ENCODE data around the gene XPR1. TPM values are rescaled to one million over a fixed set of nuclear protein-coding genes. Genes with fewer than 3 reads are reported as not detected.
A peak's percentile ranks its signal among the peaks of the same experiment; 100 is the strongest.

XPR1 gene
- total RNA-seq, 1 experiment from 2014 or later = 30.7 TPM

DNA sequence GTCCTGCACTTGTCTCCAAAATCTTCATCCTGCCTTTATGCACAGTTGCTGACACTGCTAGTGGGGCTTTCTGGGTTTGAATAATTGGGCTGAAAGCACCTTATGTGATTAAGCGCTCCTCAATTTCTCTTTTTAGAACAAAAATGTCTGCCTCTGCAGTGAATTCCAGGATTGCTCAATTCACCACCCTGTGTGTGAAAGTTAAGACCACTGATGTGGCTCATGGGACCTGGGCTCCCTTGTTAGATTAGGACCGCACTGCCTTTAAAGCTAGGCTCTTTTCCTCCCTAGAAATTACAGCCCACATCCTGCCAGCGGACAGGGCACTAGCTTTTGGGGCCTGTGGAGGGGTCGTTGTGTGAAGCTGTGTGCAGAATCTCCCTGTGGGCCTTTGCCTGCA is 299.7 kb downstream of the XPR1 start:
- TF ChIP-seq, protein P1, sequence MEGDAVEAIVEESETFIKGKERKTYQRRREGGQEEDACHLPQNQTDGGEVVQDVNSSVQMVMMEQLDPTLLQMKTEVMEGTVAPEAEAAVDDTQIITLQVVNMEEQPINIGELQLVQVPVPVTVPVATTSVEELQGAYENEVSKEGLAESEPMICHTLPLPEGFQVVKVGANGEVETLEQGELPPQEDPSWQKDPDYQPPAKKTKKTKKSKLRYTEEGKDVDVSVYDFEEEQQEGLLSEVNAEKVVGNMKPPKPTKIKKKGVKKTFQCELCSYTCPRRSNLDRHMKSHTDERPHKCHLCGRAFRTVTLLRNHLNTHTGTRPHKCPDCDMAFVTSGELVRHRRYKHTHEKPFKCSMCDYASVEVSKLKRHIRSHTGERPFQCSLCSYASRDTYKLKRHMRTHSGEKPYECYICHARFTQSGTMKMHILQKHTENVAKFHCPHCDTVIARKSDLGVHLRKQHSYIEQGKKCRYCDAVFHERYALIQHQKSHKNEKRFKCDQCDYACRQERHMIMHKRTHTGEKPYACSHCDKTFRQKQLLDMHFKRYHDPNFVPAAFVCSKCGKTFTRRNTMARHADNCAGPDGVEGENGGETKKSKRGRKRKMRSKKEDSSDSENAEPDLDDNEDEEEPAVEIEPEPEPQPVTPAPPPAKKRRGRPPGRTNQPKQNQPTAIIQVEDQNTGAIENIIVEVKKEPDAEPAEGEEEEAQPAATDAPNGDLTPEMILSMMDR (conservative IDR thresholded peaks at IDR 0.05; ENCODE audit: low read depth, low read length) = no peak
- TF ChIP-seq EZH2 (IDR thresholded peaks at IDR 0.05; ENCODE audit: borderline replicate concordance, low read depth, low read length, poor library complexity, severe bottlenecking) = no peak
- POLR2A ChIA-PET (ENCODE audit: low non-redundant PET) = no interaction called here
- Histone ChIP-seq H3K27ac (ENCODE audit: low read depth, low read length, poor library complexity, severe bottlenecking) (no peak overlapping the region), H3K9me3 (ENCODE audit: low read depth, low read length, poor library complexity, severe bottlenecking) (no peaks in the 10 kb centered on the region), H3K36me3 (ENCODE audit: insufficient read depth, low read length, poor library complexity, severe bottlenecking) (no peaks in the 10 kb centered on the region), H3K27me3 (replicated peaks; ENCODE audit: insufficient read depth, low read depth, low read length, poor library complexity) (no peaks in the 10 kb centered on the region), H3K4me1 (ENCODE audit: insufficient read depth, low read length, poor library complexity, severe bottlenecking) (peaks cover 23% of the 10 kb centered on the region), H3K4me3 (ENCODE audit: low read depth, low read length, poor library complexity, severe bottlenecking) (no peak overlapping the region)
- intact Hi-C loops (cut with micrococcal nuclease; ENCODE audit: unreplicated experiment) = no loop called here
- CTCF ChIA-PET = no interaction called here
- no peak for DNase-seq (ENCODE audit: low spot score)
- no TSS peak for BruUV-seq (replicated peaks)

DNA sequence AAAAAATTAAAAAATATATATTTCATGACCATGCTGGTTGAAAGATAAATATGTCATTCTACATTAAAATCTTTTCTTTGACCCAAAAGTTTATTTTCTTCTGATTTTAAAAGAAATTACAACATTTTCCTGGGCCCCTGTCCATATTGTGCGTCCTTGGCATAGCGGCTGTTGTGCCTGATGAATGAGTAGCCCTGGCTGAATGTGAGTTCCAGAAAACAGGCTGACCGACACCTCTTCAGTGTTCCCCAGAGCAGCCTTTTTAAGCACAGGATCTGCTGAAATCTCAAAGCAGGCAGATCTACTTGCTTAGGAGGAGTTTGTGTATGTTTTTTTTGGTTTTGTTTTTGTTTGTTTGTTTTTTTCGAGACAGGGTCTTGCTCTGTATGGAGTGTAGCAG is 300.6 kb downstream of the XPR1 start:
- intact Hi-C loops (cut with micrococcal nuclease; ENCODE audit: unreplicated experiment) = no loop called here
- CTCF ChIA-PET = no interaction called here
- Histone ChIP-seq H3K27me3 (replicated peaks; ENCODE audit: insufficient read depth, low read depth, low read length, poor library complexity) (no peaks in the 10 kb centered on the region), H3K36me3 (ENCODE audit: insufficient read depth, low read length, poor library complexity, severe bottlenecking) (no peaks in the 10 kb centered on the region), H3K4me1 (ENCODE audit: insufficient read depth, low read length, poor library complexity, severe bottlenecking) (peaks cover 15% of the 10 kb centered on the region), H3K4me3 (ENCODE audit: low read depth, low read length, poor library complexity, severe bottlenecking) (no peak overlapping the region), H3K9me3 (ENCODE audit: low read depth, low read length, poor library complexity, severe bottlenecking) (no peaks in the 10 kb centered on the region), H3K27ac (ENCODE audit: low read depth, low read length, poor library complexity, severe bottlenecking) (no peak overlapping the region)
- no peak for DNase-seq (ENCODE audit: low spot score)
- no peak for TF ChIP-seq EZH2 (IDR thresholded peaks at IDR 0.05; ENCODE audit: borderline replicate concordance, low read depth, low read length, poor library complexity, severe bottlenecking)
- TF ChIP-seq, protein P1 (conservative IDR thresholded peaks at IDR 0.05; ENCODE audit: low read depth, low read length) = no peak
- POLR2A ChIA-PET (ENCODE audit: low non-redundant PET) = no interaction called here
- no TSS peak for BruUV-seq (replicated peaks)

DNA sequence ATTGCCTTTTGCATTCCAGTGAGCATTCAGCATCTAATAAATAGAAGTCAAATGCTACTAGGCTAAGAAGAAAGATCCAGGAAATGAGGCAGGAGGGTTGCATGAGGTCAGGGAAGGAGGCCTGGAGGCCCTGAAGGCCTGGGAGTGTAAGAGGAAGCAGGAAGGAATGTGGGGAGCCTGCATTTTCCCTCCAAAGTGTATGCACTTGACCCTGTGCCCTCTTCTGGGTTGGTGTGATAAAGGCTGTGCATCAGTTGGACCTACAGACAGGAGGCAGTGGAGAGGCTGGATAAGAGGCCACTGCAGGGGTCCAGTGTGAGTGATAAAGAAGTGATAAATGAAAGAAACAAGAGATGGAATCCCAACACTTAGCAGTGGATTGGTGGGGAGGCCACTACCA is 301.3 kb downstream of the XPR1 start:
- TF ChIP-seq, protein P1 (conservative IDR thresholded peaks at IDR 0.05; ENCODE audit: low read depth, low read length) = 0 out of 2 replicates have a peak, but pooled peaks have one; percentile 17
- TF ChIP-seq EZH2 (IDR thresholded peaks at IDR 0.05; ENCODE audit: borderline replicate concordance, low read depth, low read length, poor library complexity, severe bottlenecking) = no peak
- ChIA-PET POLR2A (ENCODE audit: low non-redundant PET) (no interaction called here), CTCF (no interaction called here)
- BruUV-seq (replicated peaks) = no TSS peak
- Histone ChIP-seq H3K36me3 (ENCODE audit: insufficient read depth, low read length, poor library complexity, severe bottlenecking) (no peaks in the 10 kb centered on the region), H3K27me3 (replicated peaks; ENCODE audit: insufficient read depth, low read depth, low read length, poor library complexity) (no peaks in the 10 kb centered on the region), H3K4me3 (ENCODE audit: low read depth, low read length, poor library complexity, severe bottlenecking) (no peak overlapping the region), H3K27ac (ENCODE audit: low read depth, low read length, poor library complexity, severe bottlenecking) (no peak overlapping the region), H3K9me3 (ENCODE audit: low read depth, low read length, poor library complexity, severe bottlenecking) (no peaks in the 10 kb centered on the region), H3K4me1 (ENCODE audit: insufficient read depth, low read length, poor library complexity, severe bottlenecking) (peaks cover 8% of the 10 kb centered on the region)
- intact Hi-C loops (cut with micrococcal nuclease; ENCODE audit: unreplicated experiment) = no loop called here
- no peak for DNase-seq (ENCODE audit: low spot score)
